HEK293 (cell line): Measurements from ENCODE around the gene MAGEA10.

ENCODE experiments used
- CTCF ChIA-PET: fragments of 350-600 bp; formaldehyde crosslinking; extraction: SDS; loops from one replicate; lab custom pipeline; 2021; ENCODE audit warnings: antibody characterized with exemption; lab: Yijun Ruan, JAX
- POLR2A ChIA-PET: fragments of 300-600 bp; formaldehyde crosslinking; extraction: SDS; loops from one replicate; lab custom pipeline; 2020; ENCODE audit warnings: antibody characterized with exemption, inconsistent platforms; lab: Yijun Ruan, JAX
- H3K27ac ChIP-seq: fragments of 200-500 bp; sonication (Bioruptor generic); 2 replicates; pipeline ENCODE4 v1.5.1; 2014; ENCODE audit warnings: low read depth, low read length, control low read depth, inconsistent platforms; ENCODE audit errors: extremely low read depth
- H3K36me3 ChIP-seq, 2 experiments: fragments of 200-500 bp in 1 of 2; sonication (Bioruptor generic) in 1 of 2; 1 replicate in 1 of 2; 2 replicates in 1 of 2; pipeline ENCODE4 v1.5.1; 2014 to 2017; ENCODE audit warnings: inconsistent platforms in 2 of 2, low read length in 2 of 2; ENCODE audit not compliant: control insufficient read depth in 2 of 2, insufficient read depth in 1 of 2
- H3K4me1 ChIP-seq: fragments of 200-500 bp; sonication (Bioruptor generic); 2 replicates; pipeline ENCODE4 v1.5.1; 2014; ENCODE audit warnings: mild to moderate bottlenecking, low read length, inconsistent platforms; ENCODE audit not compliant: control insufficient read depth, insufficient read depth
- H3K4me3 ChIP-seq: 2 replicates; pipeline ENCODE4 v1.5.1; 2011; ENCODE audit warnings: low read depth, mild to moderate bottlenecking, control low read depth, low read length, moderate library complexity
- H3K9me3 ChIP-seq: fragments of 200-500 bp; sonication (Bioruptor generic); 2 replicates; pipeline ENCODE4 v1.5.1; 2014; ENCODE audit warnings: low read depth, low read length, inconsistent platforms; ENCODE audit not compliant: control insufficient read depth, insufficient read depth
- IKZF3 ChIP-seq: fragments of 450-650 bp; IDR thresholded peaks from 2 replicates; pipeline ENCODE4 v1.5.0; 2018; ENCODE audit warnings: missing biosample characterization, mild to moderate bottlenecking, missing genetic modification characterization, moderate library complexity
- MEIS1 ChIP-seq: sonication (generic); formaldehyde crosslinking; IDR thresholded peaks from 2 replicates; pipeline ENCODE4 v1.8.1; 2022; ENCODE audit warnings: missing genetic modification reagents, mild to moderate bottlenecking, borderline replicate concordance
- OSR2 ChIP-seq: fragments of 450-650 bp; formaldehyde crosslinking; IDR thresholded peaks from 2 replicates; pipeline ENCODE4 v1.5.1; 2016; ENCODE audit warnings: missing biosample characterization, missing genetic modification characterization
- PRDM1 ChIP-seq: fragments of 450-650 bp; formaldehyde crosslinking; IDR thresholded peaks from 2 replicates; pipeline ENCODE4; 2016; ENCODE audit warnings: missing biosample characterization, missing genetic modification characterization
- SP3 ChIP-seq: fragments of 450-650 bp; formaldehyde crosslinking; IDR thresholded peaks from 2 replicates; pipeline ENCODE4 v1.5.1; 2016; ENCODE audit warnings: missing biosample characterization, missing genetic modification characterization
- ZFHX2 ChIP-seq: fragments of 450-650 bp; formaldehyde crosslinking; conservative IDR thresholded peaks from 2 replicates; pipeline ENCODE4 v1.5.1; 2016; ENCODE audit warnings: missing biosample characterization, missing genetic modification characterization
- ZNF132 ChIP-seq: fragments of 450-650 bp; formaldehyde crosslinking; IDR thresholded peaks from 2 replicates; pipeline ENCODE4 v1.5.1; 2017; ENCODE audit warnings: missing biosample characterization, missing genetic modification characterization, borderline replicate concordance
- ZNF140 ChIP-seq: fragments of 450-650 bp; formaldehyde crosslinking; IDR thresholded peaks from 2 replicates; pipeline ENCODE4 v1.5.1; 2016; ENCODE audit warnings: missing biosample characterization, missing genetic modification characterization
- ZNF175 ChIP-seq: fragments of 450-650 bp; formaldehyde crosslinking; IDR thresholded peaks from 2 replicates; pipeline ENCODE4 v1.5.1; 2016; ENCODE audit warnings: missing biosample characterization, missing genetic modification characterization
- ZNF24 ChIP-seq: fragments of 450-650 bp; formaldehyde crosslinking; IDR thresholded peaks from 2 replicates; pipeline ENCODE4 v1.5.1; 2016; ENCODE audit warnings: missing biosample characterization, missing genetic modification characterization
- ZNF433 ChIP-seq: fragments of 450-650 bp; formaldehyde crosslinking; IDR thresholded peaks from 2 replicates; pipeline ENCODE4 v1.5.1; 2016; ENCODE audit warnings: missing biosample characterization, missing genetic modification characterization, low read depth
- ZNF629 ChIP-seq: fragments of 450-650 bp; formaldehyde crosslinking; IDR thresholded peaks from 2 replicates; pipeline ENCODE4 v1.5.1; 2017; ENCODE audit warnings: missing biosample characterization, missing genetic modification characterization
- ZNF670 ChIP-seq: fragments of 450-650 bp; formaldehyde crosslinking; IDR thresholded peaks from 2 replicates; pipeline ENCODE4 v1.5.1; 2016; ENCODE audit warnings: missing biosample characterization, missing genetic modification characterization, low read depth
- ZNF843 ChIP-seq: fragments of 450-650 bp; formaldehyde crosslinking; IDR thresholded peaks from 2 replicates; pipeline ENCODE4 v1.5.1; 2016; ENCODE audit warnings: missing biosample characterization, missing genetic modification characterization
- TF ChIP-seq, protein P1 (sequence below): IDR thresholded peaks from 2 replicates; pipeline ENCODE4 v1.6.1; 2011; ENCODE audit warnings: mild to moderate bottlenecking, low read depth, low read length, borderline replicate concordance
- TF ChIP-seq, protein P2 (sequence below): fragments of 450-650 bp; formaldehyde crosslinking; conservative IDR thresholded peaks from 2 replicates; pipeline ENCODE4 v1.5.1; 2016; ENCODE audit warnings: low read depth, missing biosample characterization, missing genetic modification characterization
- TF ChIP-seq, protein P3 (sequence below): fragments of 450-650 bp; formaldehyde crosslinking; IDR thresholded peaks from 2 replicates; pipeline ENCODE4 v1.5.1; 2016; ENCODE audit warnings: missing biosample characterization, missing genetic modification characterization
- TF ChIP-seq, protein P4 (sequence below): fragments of 450-650 bp; formaldehyde crosslinking; IDR thresholded peaks from 2 replicates; pipeline ENCODE4 v1.5.1; 2016; ENCODE audit warnings: missing biosample characterization, missing genetic modification characterization
- TF ChIP-seq, protein P5 (sequence below): fragments of 450-650 bp; IDR thresholded peaks from 2 replicates; pipeline ENCODE4 v1.5.1; 2018; ENCODE audit warnings: missing biosample characterization, missing genetic modification characterization

The MAGEA10 gene

DNA sequence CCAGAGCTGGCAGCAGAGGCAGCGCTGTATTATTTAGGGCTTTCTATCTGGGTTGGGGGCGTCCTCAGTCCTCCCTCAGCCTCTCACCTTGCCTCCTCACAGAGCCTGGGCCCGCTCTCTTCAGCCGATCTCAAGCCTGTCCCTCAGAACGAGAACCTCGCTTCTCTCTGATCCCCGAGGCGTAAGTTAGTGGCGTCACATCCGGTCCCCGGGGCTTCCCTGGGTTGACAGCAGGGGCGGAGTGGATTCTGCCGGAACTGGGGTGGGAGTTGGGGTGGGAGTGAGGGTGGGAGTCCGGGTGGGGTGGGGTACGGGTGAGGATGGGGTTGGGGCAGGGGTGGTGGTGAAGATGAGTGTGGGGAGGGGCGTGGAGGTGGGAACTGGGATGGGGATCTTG lies at the start of gene MAGEA10:
TSS of gene MAGEA10 (minus strand) at position 190 of the 397 bp plus-strand sequence. CDS start 2,957 bp downstream, outside the sequence.
- H3K4me3 ChIP-seq = no peak within 1 kb of the TSS
- no peaks in the 10 kb centered on the region for H3K4me1 ChIP-seq

DNA sequence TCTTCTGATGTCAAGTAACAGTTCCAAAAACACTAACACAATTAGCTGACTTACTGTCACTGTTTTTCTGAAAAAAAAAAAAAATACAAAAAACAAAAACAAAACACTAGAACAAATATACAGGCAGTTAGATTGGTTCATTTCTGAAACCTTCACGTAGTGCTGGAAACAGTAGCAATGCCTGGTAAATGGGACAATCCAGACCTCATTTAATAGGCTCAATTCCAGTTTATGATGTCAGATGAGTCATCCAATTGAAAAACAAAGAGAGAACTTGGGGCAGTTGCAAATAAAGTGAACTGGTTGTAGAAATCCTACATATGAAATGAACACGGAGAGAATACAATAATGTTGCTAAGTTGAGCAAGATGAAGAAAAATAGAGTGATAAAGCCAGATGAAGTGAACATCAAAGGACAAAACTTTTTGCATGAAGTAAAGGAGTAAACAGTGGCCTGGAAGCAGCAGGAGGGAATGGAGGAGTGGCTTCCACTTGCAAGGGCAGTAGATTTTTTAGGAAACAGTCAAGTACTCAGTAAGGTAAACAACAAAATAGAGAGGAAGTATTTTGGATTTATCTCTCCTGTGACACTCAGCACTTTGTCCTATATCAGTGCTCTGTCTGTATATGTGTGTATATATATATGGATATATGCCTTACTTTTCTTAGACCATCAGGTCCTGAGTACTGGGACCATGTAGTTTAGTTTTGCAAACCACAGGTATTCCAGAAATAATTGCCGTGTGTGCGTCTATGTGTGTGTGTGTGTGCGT lies 39.3 kb upstream of the MAGEA10 start:
- TF ChIP-seq SP3 (no peak), IKZF3 (tag by site-specific recombination) (no peak), ZNF843 (tag by site-specific recombination) (no peak)
- TF ChIP-seq, protein P1, sequence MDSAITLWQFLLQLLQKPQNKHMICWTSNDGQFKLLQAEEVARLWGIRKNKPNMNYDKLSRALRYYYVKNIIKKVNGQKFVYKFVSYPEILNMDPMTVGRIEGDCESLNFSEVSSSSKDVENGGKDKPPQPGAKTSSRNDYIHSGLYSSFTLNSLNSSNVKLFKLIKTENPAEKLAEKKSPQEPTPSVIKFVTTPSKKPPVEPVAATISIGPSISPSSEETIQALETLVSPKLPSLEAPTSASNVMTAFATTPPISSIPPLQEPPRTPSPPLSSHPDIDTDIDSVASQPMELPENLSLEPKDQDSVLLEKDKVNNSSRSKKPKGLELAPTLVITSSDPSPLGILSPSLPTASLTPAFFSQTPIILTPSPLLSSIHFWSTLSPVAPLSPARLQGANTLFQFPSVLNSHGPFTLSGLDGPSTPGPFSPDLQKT = no peak
- ChIA-PET CTCF (interaction anchor here (0.7 kb wide), 1 partner anchor 39 kb away, joined by 3 read pairs; the partner anchor contains the start of gene MAGEA10), POLR2A (no interaction called here)
- no peak overlapping the region for H3K4me3 ChIP-seq
- no peaks in the 10 kb centered on the region for H3K36me3 ChIP-seq
- H3K9me3 ChIP-seq = no peaks in the 10 kb centered on the region; the same call in 1 of the 2 replicates
- no peaks in the 10 kb centered on the region for H3K4me1 ChIP-seq
- H3K27ac ChIP-seq = no peak overlapping the region

More for the DNA sequence above, at the start of gene MAGEA10:
- no peak within 1 kb of the TSS for H3K27ac ChIP-seq
- H3K9me3 ChIP-seq = no peaks in the 10 kb centered on the region; the same call in 1 of the 2 replicates
- TF ChIP-seq ZNF140 (tag by site-specific recombination) (no peak), ZNF24 (tag by site-specific recombination) (no peak), ZNF175 (tag by site-specific recombination) (no peak), ZFHX2 (no peak), ZNF629 (no peak)
- TF ChIP-seq, protein P2, sequence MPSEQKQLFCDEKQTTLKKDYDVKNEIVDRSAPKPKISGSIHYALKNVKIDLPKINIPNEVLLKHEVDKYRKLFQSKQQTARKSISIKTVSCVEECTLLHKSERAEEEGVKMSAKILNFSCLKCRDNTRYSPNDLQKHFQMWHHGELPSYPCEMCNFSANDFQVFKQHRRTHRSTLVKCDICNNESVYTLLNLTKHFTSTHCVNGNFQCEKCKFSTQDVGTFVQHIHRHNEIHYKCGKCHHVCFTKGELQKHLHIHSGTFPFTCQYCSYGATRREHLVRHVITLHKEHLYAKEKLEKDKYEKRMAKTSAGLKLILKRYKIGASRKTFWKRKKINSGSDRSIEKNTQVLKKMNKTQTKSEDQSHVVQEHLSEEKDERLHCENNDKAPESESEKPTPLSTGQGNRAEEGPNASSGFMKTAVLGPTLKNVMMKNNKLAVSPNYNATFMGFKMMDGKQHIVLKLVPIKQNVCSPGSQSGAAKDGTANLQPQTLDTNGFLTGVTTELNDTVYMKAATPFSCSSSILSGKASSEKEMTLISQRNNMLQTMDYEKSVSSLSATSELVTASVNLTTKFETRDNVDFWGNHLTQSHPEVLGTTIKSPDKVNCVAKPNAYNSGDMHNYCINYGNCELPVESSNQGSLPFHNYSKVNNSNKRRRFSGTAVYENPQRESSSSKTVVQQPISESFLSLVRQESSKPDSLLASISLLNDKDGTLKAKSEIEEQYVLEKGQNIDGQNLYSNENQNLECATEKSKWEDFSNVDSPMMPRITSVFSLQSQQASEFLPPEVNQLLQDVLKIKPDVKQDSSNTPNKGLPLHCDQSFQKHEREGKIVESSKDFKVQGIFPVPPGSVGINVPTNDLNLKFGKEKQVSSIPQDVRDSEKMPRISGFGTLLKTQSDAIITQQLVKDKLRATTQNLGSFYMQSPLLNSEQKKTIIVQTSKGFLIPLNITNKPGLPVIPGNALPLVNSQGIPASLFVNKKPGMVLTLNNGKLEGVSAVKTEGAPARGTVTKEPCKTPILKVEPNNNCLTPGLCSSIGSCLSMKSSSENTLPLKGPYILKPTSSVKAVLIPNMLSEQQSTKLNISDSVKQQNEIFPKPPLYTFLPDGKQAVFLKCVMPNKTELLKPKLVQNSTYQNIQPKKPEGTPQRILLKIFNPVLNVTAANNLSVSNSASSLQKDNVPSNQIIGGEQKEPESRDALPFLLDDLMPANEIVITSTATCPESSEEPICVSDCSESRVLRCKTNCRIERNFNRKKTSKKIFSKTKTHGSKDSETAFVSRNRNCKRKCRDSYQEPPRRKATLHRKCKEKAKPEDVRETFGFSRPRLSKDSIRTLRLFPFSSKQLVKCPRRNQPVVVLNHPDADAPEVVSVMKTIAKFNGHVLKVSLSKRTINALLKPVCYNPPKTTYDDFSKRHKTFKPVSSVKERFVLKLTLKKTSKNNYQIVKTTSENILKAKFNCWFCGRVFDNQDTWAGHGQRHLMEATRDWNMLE (tag by site-specific recombination) = no peak
- ChIA-PET CTCF (interaction anchor here (0.5 kb wide), 1 partner anchor 40 kb away, joined by 3 read pairs; no protein-coding TSS in a partner anchor), POLR2A (no interaction called here)
- no peaks in the 10 kb centered on the region for H3K36me3 ChIP-seq

DNA sequence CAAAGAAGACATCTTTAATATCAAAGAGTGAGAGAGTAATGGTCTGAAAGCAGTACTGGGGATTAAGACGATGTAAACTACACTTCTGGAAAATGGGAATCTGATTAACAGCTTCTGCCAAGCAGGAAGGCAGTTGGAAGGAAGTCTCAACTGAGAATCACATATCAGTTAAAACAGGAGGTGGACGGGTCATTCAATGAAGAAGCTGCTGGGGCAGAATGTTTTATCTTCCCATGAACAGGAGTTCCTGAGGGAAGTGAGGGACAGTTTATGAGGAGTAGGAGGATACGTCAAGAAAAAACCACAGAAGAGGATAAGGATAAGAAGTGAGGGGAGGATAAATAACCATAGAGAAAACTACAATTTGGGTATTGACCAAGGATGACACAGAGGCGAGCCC lies 38.7 kb upstream of the MAGEA10 start:
- Histone ChIP-seq H3K4me1 (no peaks in the 10 kb centered on the region), H3K9me3 (no peaks in the 10 kb centered on the region; the same call in 1 of the 2 replicates), H3K27ac (no peak overlapping the region), H3K4me3 (no peak overlapping the region), H3K36me3 (no peaks in the 10 kb centered on the region)
- POLR2A ChIA-PET = no interaction called here
- CTCF ChIA-PET = no interaction called here
- TF ChIP-seq OSR2 = no peak
- no peak for TF ChIP-seq ZNF843 (tag by site-specific recombination)
- TF ChIP-seq ZNF175 (tag by site-specific recombination) = no peak
- TF ChIP-seq ZNF132 (tag by site-specific recombination) = no peak
- TF ChIP-seq ZNF433 = no peak
- TF ChIP-seq, protein P3, sequence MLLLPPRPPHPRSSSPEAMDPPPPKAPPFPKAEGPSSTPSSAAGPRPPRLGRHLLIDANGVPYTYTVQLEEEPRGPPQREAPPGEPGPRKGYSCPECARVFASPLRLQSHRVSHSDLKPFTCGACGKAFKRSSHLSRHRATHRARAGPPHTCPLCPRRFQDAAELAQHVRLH = no peak
- TF ChIP-seq, protein P4, sequence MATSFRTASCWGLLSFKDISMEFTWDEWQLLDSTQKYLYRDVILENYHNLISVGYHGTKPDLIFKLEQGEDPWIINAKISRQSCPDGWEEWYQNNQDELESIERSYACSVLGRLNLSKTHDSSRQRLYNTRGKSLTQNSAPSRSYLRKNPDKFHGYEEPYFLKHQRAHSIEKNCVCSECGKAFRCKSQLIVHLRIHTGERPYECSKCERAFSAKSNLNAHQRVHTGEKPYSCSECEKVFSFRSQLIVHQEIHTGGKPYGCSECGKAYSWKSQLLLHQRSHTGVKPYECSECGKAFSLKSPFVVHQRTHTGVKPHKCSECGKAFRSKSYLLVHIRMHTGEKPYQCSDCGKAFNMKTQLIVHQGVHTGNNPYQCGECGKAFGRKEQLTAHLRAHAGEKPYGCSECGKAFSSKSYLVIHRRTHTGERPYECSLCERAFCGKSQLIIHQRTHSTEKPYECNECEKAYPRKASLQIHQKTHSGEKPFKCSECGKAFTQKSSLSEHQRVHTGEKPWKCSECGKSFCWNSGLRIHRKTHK = no peak
- no peak for TF ChIP-seq PRDM1 (tag by site-specific recombination)
- TF ChIP-seq MEIS1 (CRISPR knock-in tag) = no peak
- TF ChIP-seq, protein P5, sequence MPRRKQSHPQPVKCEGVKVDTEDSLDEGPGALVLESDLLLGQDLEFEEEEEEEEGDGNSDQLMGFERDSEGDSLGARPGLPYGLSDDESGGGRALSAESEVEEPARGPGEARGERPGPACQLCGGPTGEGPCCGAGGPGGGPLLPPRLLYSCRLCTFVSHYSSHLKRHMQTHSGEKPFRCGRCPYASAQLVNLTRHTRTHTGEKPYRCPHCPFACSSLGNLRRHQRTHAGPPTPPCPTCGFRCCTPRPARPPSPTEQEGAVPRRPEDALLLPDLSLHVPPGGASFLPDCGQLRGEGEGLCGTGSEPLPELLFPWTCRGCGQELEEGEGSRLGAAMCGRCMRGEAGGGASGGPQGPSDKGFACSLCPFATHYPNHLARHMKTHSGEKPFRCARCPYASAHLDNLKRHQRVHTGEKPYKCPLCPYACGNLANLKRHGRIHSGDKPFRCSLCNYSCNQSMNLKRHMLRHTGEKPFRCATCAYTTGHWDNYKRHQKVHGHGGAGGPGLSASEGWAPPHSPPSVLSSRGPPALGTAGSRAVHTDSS (tag by site-specific recombination) = no peak
- TF ChIP-seq ZNF670 (tag by site-specific recombination) = no peak
